ENCODE data around the gene WFS1.

The WFS1 gene

GRCh38 chr4:6281436-6282313 is 12.0 kb downstream of the WFS1 start:
- no peak for DNase-seq

DNA sequence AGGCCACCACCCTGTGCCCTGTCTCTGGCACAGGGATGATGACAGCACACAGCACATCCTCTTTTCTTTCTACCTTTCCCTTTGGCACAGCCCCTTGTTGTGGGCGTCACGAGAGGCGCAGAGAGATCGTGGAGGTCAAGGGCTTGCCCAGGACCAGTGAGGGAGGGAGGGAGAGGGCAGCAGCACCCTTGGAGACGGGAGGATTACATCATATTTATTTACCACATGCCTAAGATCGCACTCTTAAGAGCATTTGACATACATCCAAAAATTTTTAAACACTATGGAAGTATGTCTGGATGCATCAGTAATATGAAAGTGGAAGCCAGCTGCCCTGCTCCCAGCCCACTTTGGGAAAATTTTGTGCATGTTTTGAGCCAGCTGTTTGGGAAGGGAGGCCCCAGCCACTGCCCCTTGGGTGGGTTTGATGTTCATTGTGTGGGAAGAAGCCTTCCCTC is 12.7 kb downstream of the WFS1 start:
- DNase-seq = no peak

DNA sequence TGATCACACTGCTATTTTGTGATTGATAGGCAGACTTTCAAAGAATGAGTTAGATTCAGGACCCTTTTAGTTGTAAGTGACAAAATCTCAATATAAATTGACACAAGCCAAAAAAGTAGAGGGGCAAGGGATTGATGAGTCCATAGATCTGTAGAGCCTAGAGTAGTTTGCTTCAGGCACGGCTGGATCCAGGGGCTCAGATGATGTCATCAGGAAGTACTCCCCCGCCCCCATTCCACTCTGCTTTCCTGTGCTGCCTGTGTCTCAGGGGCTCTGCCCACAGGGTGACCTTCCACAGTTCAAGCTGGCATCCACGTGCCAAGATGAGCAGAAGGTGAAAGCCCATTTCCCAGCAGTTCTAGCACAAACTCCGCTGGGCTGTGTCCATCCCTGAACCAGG is 13.6 kb downstream of the WFS1 start:
- DNase-seq = no peak

GRCh38 chr4:6287017-6287788 is 17.6 kb downstream of the WFS1 start:
- DNase-seq = no peak

DNA sequence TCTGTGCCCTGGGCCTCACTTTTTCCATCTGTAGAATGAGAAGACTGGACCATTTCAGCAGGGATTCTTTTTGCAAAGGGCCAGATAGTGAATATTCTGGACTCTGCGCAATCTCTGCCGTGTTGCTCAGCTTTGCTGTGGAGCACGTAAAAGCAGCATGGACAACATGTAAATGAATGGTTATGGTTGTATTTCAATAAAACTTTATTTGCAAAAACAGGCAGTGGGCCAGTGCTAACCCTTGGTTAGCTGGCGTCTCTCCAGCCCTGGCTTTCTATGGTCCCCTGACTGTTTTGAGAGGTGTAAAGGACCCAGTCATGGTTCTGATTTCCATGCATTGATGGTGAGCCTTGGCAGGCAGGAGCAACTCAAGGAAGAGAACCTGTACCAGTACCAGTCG is 18.7 kb downstream of the WFS1 start:
- DNase-seq = no peak

- no peak for DNase-seq
These were observed 19.2 kb downstream of the WFS1 start for GRCh38 chr4:6288871-6289270.

DNA sequence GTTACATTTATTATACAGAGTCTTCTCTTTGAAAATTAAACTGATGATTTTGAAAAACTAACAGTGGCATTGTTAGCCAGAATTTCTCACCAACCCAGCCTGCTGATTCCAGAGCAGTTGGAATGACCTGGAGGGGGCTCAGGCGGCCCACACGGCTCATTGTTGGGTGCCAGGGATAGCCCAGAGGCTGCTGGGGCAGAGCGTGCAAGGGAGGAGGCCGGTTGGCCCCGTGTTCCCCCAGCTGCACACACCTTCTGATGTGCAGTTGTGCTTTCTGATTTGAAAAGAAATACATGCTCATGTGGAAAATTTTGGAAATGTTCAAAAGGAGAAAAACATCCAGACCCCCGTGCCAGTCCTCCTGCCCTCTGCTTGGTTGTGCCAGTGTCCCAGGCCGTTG is 20.6 kb downstream of the WFS1 start:
- no peak for DNase-seq

DNA sequence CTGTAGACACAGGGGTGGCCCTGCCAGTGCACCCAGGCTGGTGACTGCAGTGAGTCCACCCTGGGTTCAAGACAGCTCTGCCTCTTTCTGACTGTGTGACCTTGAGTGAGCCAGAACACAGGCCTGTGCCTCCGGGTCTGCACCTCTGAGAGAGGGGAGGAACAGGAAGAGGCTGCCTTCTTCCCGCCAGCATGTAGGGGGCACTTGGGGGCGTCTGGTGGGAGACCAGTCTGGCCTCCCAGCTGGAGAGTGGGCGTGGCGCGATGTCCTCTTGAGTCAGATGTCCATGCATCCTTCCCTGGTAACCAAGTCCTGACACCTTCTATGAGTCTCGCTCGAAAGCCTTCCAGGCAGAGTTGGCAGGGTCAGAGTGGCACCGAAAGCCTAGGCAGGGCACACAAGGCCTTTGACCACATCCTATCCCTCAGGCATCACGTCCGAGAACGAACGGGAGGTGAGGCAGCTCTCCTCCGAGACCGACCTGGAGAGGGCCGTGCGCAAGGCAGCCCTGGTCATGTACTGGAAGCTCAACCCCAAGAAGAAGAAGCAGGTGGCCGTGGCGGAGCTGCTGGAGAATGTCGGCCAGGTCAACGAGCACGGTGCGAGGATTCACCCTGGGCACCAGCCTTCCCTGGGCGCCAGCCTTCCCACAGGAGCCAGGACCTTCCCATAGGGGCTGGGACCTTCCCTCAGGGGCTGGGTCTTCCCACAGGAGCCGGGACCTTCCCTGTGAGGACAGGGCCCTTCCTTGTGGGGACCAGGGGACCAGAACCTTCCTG is 21.3 kb downstream of the WFS1 start:
- no peak for DNase-seq

- DNase-seq = no peak
These were observed 22.2 kb downstream of the WFS1 start for GRCh38 chr4:6291784-6292297.

DNA sequence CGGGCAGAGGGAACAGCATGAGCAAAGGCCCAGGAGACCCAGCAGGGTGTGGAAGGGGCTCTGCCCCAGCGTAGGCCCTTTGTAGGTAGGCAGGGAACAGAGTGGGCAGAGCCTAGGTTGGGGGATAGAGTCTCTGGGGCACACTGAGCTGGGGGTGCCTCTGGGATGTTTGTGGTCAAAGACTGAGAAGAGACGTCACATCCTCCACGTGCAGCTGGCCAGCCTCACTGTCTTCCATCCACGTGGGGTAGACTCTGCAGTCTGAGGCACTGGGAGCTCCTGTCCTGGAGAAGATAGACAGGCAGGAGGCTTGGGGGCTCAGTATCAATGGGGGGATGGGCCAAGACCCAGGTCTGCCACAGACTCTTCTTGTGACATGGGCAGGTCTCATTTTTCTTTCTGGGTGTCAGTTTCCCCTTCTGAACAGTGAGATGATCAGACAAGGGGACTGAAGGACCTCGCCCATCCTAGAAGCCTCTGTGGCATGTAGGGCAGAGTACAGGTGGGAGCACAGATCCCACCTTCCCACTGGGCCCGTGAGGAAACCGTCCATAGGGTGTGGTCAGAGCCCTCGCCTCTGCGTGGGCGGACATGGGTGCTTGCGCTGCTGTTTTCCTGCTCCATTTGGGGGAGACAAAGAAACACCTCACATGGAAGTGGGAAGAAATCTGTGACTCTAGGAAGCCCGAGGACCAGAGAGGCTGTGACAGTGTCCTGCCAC is 22.9 kb downstream of the WFS1 start:
- no peak for DNase-seq

GRCh38 chr4:6293097-6293445 is 23.4 kb downstream of the WFS1 start:
- DNase-seq = no peak

DNA sequence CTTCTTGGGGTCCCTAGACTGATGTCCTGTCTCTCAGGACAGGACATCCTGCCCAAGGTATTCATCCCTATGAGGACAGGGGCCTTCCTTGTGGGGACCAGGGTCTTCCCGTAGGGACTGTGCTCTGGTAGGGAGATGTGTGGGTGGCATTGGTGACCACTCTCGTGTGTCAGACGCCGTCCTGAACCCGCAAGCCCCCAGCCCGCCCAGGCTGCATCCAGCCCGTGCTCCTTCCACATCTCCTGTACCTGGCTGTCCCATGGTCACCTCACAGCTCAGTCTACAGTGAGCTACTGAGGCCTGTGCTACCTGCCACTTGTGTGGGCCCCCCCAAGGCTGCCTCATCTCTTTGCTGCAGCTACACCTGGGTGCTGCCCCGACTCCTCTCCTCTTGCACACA is 24.0 kb downstream of the WFS1 start:
- no peak for DNase-seq

DNA sequence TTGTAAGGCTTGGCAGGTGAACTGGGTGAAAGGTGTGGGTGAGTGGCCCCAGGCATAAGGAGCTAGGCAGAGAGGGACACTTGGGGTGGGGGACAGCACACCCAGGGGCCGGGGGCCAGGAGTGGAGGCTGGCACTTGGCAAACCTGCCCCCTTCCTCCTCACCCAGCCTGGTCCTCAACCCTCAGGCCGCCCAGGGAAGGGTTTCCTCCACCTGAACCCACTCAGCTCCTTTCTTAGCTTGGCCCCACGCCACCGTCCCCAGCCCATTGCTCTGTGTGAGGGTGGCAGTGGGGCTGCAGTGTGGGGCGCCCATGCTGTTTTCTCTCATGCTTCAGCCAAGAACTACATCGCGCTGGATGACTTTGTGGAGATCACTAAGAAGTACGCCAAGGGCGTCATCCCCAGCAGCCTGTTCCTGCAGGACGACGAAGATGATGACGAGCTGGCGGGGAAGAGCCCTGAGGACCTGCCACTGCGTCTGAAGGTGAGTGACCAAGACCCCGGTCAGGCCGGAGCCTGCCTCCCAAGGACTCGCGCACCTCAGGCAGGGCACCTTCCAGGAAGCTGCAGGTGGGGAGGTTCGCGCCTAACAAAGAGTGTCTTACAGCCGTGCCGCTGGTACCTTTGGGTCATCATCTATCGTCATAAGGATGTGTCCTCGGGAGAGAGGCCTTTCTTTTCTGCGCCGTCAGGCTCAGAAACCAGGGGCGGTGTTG is 25.2 kb downstream of the WFS1 start:
- DNase-seq = no peak

- DNase-seq = no peak
These were observed 25.8 kb downstream of the WFS1 start for GRCh38 chr4:6295495-6295894.

DNA sequence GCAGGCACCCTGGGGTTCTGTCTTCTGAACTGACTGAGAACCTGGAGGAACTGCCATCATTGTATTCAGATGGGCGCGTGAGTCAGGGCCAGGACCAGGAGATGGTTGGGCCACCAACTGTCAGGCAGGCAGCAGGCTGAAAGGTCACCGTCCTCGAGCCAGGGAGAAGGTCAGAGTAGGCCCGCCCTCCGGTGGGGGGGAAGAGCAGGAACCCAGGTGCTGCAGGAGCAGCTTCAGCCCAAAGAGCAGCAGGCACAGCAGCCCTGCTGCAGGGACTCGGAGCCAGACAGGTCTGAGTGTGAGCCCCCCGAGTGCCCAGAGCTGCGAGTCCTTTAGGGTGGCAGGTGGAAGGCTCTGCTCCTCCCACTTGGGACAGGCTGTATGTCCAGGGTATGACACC is 26.4 kb downstream of the WFS1 start:
- DNase-seq = no peak

- no peak for DNase-seq
These were observed 27.7 kb downstream of the WFS1 start for GRCh38 chr4:6297266-6297815.

- DNase-seq = no peak
These were observed 28.4 kb downstream of the WFS1 start for GRCh38 chr4:6298035-6298434.

DNA sequence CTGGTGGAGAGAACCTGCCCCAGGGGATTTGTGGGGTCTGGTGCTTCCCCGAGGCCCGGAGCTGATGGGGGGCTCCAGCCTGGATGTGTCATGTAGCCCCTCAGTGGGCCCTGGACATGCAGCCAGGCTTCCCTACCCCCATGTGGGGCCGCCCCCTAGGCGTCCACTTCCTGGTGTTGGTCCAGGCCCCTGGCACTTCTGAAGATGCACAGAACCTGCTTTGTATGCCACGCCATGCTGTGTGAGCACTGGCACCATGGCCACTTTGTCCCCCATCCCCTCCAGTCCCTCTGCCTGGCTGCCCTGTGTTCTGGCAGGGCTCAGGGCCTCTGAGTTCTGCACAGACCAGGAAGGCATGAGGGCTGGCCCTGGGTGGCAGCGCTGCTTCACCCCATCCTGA is 29.2 kb downstream of the WFS1 start:
- no peak for DNase-seq

GRCh38 chr4:6299875-6300274 is 30.2 kb downstream of the WFS1 start:
- no peak for DNase-seq

- no peak for DNase-seq
These were observed 30.7 kb downstream of the WFS1 start for GRCh38 chr4:6300359-6300758.

DNA sequence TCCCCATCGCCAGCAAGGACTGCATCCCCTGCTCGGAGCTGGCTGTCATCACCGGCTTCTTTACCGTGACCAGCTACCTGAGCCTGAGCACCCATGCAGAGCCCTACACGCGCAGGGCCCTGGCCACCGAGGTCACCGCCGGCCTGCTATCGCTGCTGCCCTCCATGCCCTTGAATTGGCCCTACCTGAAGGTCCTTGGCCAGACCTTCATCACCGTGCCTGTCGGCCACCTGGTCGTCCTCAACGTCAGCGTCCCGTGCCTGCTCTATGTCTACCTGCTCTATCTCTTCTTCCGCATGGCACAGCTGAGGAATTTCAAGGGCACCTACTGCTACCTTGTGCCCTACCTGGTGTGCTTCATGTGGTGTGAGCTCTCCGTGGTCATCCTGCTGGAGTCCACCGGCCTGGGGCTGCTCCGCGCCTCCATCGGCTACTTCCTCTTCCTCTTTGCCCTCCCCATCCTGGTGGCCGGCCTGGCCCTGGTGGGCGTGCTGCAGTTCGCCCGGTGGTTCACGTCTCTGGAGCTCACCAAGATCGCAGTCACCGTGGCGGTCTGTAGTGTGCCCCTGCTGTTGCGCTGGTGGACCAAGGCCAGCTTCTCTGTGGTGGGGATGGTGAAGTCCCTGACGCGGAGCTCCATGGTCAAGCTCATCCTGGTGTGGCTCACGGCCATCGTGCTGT is 31.5 kb downstream of the WFS1 start:
- DNase-seq = no peak

Data from NCI-H526 treated with DMSO at 0.1 percent for 48 hours (cell line).